Measurements from ENCODE around the gene PRKCH.

GRCh38 chr14:61377749-61378148 lies 56.4 kb downstream of the PRKCH start:
- TF ChIP-seq CTCF (IDR thresholded peaks at IDR 0.05) (no peak), POLR2A (IDR thresholded peaks at IDR 0.05) (no peak)

All from body of pancreas (tissue), 4 donors.